Skeletal muscle satellite cell (primary cell): ENCODE measurements around the gene MEIS3.
"Not testable (repeated sequence)": the region's sequence is repeated elsewhere in the genome, so short reads cannot be mapped to it uniquely, and the experiment has no call there.

Source experiments
- H3K27me3 ChIP-seq: 2 replicates; pipeline ENCODE4 v1.7.0; 2013; ENCODE audit warnings: low read length; ENCODE audit not compliant: control insufficient read depth, insufficient read depth
- H3K36me3 ChIP-seq: 2 replicates; pipeline ENCODE4 v1.7.0; 2013; ENCODE audit warnings: mild to moderate bottlenecking, control low read depth, low read length; ENCODE audit not compliant: insufficient read depth
- H3K4me1 ChIP-seq: 2 replicates; pipeline ENCODE4 v1.7.0; 2013; ENCODE audit warnings: low read length; ENCODE audit not compliant: control insufficient read depth, insufficient read depth
- H3K4me2 ChIP-seq: 2 replicates; pipeline ENCODE4 v1.7.0; 2013; ENCODE audit warnings: mild to moderate bottlenecking, low read length
- H3K4me3 ChIP-seq: 2 replicates; pipeline ENCODE4 v1.7.0; 2013; ENCODE audit warnings: low read length
- H3K9ac ChIP-seq: 2 replicates; pipeline ENCODE4 v1.7.0; 2013; ENCODE audit warnings: mild to moderate bottlenecking, low read depth, low read length, moderate library complexity
- H3K9me3 ChIP-seq: replicated peaks from 2 replicates; pipeline ENCODE4 v1.7.0; 2013; ENCODE audit warnings: mild to moderate bottlenecking, control low read depth, low read length

Gene MEIS3

GRCh38 chr19:47365455-47365854 lies 53.9 kb downstream of the MEIS3 start:
- Histone ChIP-seq H3K4me1 (peaks cover 23% of the 10 kb centered on the region), H3K36me3 (peaks cover 49% of the 10 kb centered on the region)
- H3K9me3 ChIP-seq, H3K4me2 ChIP-seq, H3K9ac ChIP-seq, H3K4me3 ChIP-seq, H3K27me3 ChIP-seq: not testable (repeated sequence)

- no peaks in the 10 kb centered on the region for H3K27me3 ChIP-seq
- H3K36me3 ChIP-seq: peaks cover 50% of the 10 kb centered on the region
- peaks cover 14% of the 10 kb centered on the region for H3K4me1 ChIP-seq
- H3K9me3 ChIP-seq: no peaks in the 10 kb centered on the region
- peak overlapping the region; percentile 28 for H3K4me2 ChIP-seq
- no peak overlapping the region for H3K9ac ChIP-seq
- H3K4me3 ChIP-seq: no peak overlapping the region
These were observed 55.4 kb downstream of the MEIS3 start for GRCh38 chr19:47363758-47364531.

- H3K4me2 ChIP-seq: no peak overlapping the region
- no peak overlapping the region for H3K4me3 ChIP-seq
- H3K27me3 ChIP-seq: no peaks in the 10 kb centered on the region
- no peaks in the 10 kb centered on the region for H3K9me3 ChIP-seq
- H3K9ac ChIP-seq: no peak overlapping the region
- peaks cover 62% of the 10 kb centered on the region for H3K36me3 ChIP-seq
- H3K4me1 ChIP-seq: peaks cover 14% of the 10 kb centered on the region
These were observed 57.0 kb downstream of the MEIS3 start for GRCh38 chr19:47362321-47362720.

- H3K36me3 ChIP-seq: peaks cover 69% of the 10 kb centered on the region
- peaks cover 6% of the 10 kb centered on the region for H3K4me1 ChIP-seq
- no peak overlapping the region for H3K4me3 ChIP-seq
- H3K9me3 ChIP-seq: no peaks in the 10 kb centered on the region
- H3K9ac ChIP-seq: no peak overlapping the region
- H3K27me3 ChIP-seq: no peaks in the 10 kb centered on the region
- H3K4me2 ChIP-seq: no peak overlapping the region
These were observed 60.4 kb downstream of the MEIS3 start for GRCh38 chr19:47358936-47359335.

GRCh38 chr19:47357788-47358680 lies 61.3 kb downstream of the MEIS3 start:
- Histone ChIP-seq H3K9ac (no peak overlapping the region), H3K36me3 (peaks cover 71% of the 10 kb centered on the region), H3K4me2 (no peak overlapping the region), H3K9me3 (no peaks in the 10 kb centered on the region), H3K27me3 (no peaks in the 10 kb centered on the region), H3K4me1 (no peaks in the 10 kb centered on the region), H3K4me3 (no peak overlapping the region)

- H3K9ac ChIP-seq: no peak overlapping the region
- no peaks in the 10 kb centered on the region for H3K9me3 ChIP-seq
- no peak overlapping the region for H3K4me3 ChIP-seq
- H3K4me2 ChIP-seq: no peak overlapping the region
- peaks cover 77% of the 10 kb centered on the region for H3K36me3 ChIP-seq
- H3K27me3 ChIP-seq: no peaks in the 10 kb centered on the region
- no peaks in the 10 kb centered on the region for H3K4me1 ChIP-seq
These were observed 62.4 kb downstream of the MEIS3 start for GRCh38 chr19:47356900-47357299.

- H3K36me3 ChIP-seq: peaks cover 51% of the 10 kb centered on the region
- H3K27me3 ChIP-seq: no peaks in the 10 kb centered on the region
- H3K9ac ChIP-seq: no peak overlapping the region
These were observed 66.0 kb downstream of the MEIS3 start for GRCh38 chr19:47353307-47353712.

More at GRCh38 chr19:47353307-47353712, 66.0 kb downstream of the MEIS3 start:
- Histone ChIP-seq H3K4me1 (peaks cover 3% of the 10 kb centered on the region), H3K4me2 (no peak overlapping the region), H3K9me3 (no peaks in the 10 kb centered on the region), H3K4me3 (no peak overlapping the region)
